Upper lobe of right lung (tissue), 1 donor: ENCODE measurements around the gene CNTNAP1. TPM values are rescaled to one million over a fixed set of nuclear protein-coding genes. Genes with fewer than 3 reads are reported as not detected.

ENCODE experiments used
- ATAC-seq: fragments of 200-7000 bp; cut with Tn5 transposase; one replicate; pipeline ENCODE4 v1.9.1; 2020; ENCODE audit warnings: mild to moderate bottlenecking, moderate library complexity
- DNase-seq: peaks from one replicate; pipeline ENCODE4 v3.0.0-alpha.2; 2020
- H3K27ac ChIP-seq: fragments of 200-600 bp; one replicate; pipeline ENCODE4 v1.8.0; 2022
- H3K27me3 ChIP-seq: fragments of 200-600 bp; one replicate; pipeline ENCODE4 v1.8.0; 2022; ENCODE audit warnings: mild to moderate bottlenecking
- H3K36me3 ChIP-seq: fragments of 200-600 bp; one replicate; pipeline ENCODE4 v1.8.0; 2022
- H3K4me1 ChIP-seq: fragments of 200-600 bp; one replicate; pipeline ENCODE4 v1.8.0; 2022
- H3K4me3 ChIP-seq: fragments of 200-600 bp; one replicate; pipeline ENCODE4 v1.8.0; 2022; ENCODE audit warnings: mild to moderate bottlenecking
- H3K9me3 ChIP-seq: fragments of 200-600 bp; one replicate; pipeline ENCODE4 v1.8.0; 2022
- CTCF ChIP-seq: fragments of 200-600 bp; IDR thresholded peaks from one replicate; pipeline ENCODE4 v1.8.0; 2022; ENCODE audit warnings: antibody characterized with exemption
- intact Hi-C: fragments of 100-400 bp; cut with DNase I; formaldehyde crosslinking; loops from one replicate; pipeline ENCODE4 v1.11.0; 2022
- total RNA-seq: library from RNA; stranded (reverse); fragmentation: NEBNext Ultra II Directional; extraction: Animal tissue kit (Norgen Biotek cat#: 25700); gene quantifications from one replicate; pipeline ENCODE4 v1.2.1, GENCODE V29; 2021
- donor health status: DM: no; HTN: yes; CAD: no; lungs with severe emphysema.

CNTNAP1 gene
- total RNA-seq, 1 donor from 2014 or later: 6.5 TPM

- no peaks in the 10 kb centered on the region for H3K9me3 ChIP-seq
- no peak for TF ChIP-seq CTCF
- peaks cover 58% of the 10 kb centered on the region for H3K4me1 ChIP-seq
- ATAC-seq (peak; percentile 83), DNase-seq (peak; percentile 100)
- peak overlapping the region; percentile 89 for H3K27ac ChIP-seq
- H3K36me3 ChIP-seq: peaks cover 14% of the 10 kb centered on the region
- H3K27me3 ChIP-seq: no peaks in the 10 kb centered on the region
- intact Hi-C loops: loop anchor here (2.0 kb wide), 1 partner anchor 98 kb away; no protein-coding TSS in a partner anchor
- peak overlapping the region; percentile 89 for H3K4me3 ChIP-seq
These were observed 5.1 kb upstream of the CNTNAP1 start for GRCh38 chr17:42677012-42677857.

- Histone ChIP-seq H3K27ac (peak overlapping the region; percentile 89), H3K9me3 (no peaks in the 10 kb centered on the region), H3K4me1 (peaks cover 66% of the 10 kb centered on the region), H3K4me3 (peak overlapping the region; percentile 89), H3K27me3 (no peaks in the 10 kb centered on the region), H3K36me3 (peaks cover 5% of the 10 kb centered on the region)
- ATAC-seq (peak; percentile 50), DNase-seq (peak; percentile 94)
- intact Hi-C loops: loop anchor here (2.0 kb wide), 1 partner anchor 99 kb away; no protein-coding TSS in a partner anchor
- TF ChIP-seq CTCF: no peak
These were observed 4.2 kb upstream of the CNTNAP1 start for GRCh38 chr17:42677921-42678781.

- no peaks in the 10 kb centered on the region for H3K9me3 ChIP-seq
- peak overlapping the region; percentile 89 for H3K27ac ChIP-seq
- intact Hi-C loops: no loop called here
- peaks cover 66% of the 10 kb centered on the region for H3K4me1 ChIP-seq
- no peaks in the 10 kb centered on the region for H3K27me3 ChIP-seq
- peak overlapping the region; percentile 89 for H3K4me3 ChIP-seq
- ATAC-seq (no peak), DNase-seq (peak; percentile 78)
- no peak for TF ChIP-seq CTCF
- no peaks in the 10 kb centered on the region for H3K36me3 ChIP-seq
These were observed 3.3 kb upstream of the CNTNAP1 start for GRCh38 chr17:42678951-42679491.

GRCh38 chr17:42679492-42680330 is 2.6 kb upstream of the CNTNAP1 start:
- Histone ChIP-seq H3K4me3 (peak overlapping the region; percentile 89), H3K27me3 (no peaks in the 10 kb centered on the region), H3K4me1 (peaks cover 62% of the 10 kb centered on the region), H3K9me3 (no peaks in the 10 kb centered on the region), H3K36me3 (no peaks in the 10 kb centered on the region), H3K27ac (peak overlapping the region; percentile 89)
- peak; percentile 66 for ATAC-seq
- peak; percentile 92 for TF ChIP-seq CTCF
- DNase-seq: peak; percentile 90
- intact Hi-C loops: no loop called here

- DNase-seq (no peak), ATAC-seq (no peak)
- H3K27ac ChIP-seq: peak overlapping the region; percentile 89
- H3K4me3 ChIP-seq: peak overlapping the region; percentile 89
- H3K36me3 ChIP-seq: no peaks in the 10 kb centered on the region
- intact Hi-C loops: no loop called here
- TF ChIP-seq CTCF: no peak
- no peaks in the 10 kb centered on the region for H3K9me3 ChIP-seq
- no peaks in the 10 kb centered on the region for H3K27me3 ChIP-seq
- peaks cover 56% of the 10 kb centered on the region for H3K4me1 ChIP-seq
These were observed 2.0 kb upstream of the CNTNAP1 start for GRCh38 chr17:42680331-42680808.
